ENCODE data around the gene MTOR.
A peak's percentile ranks its signal among the peaks of the same experiment; 100 is the strongest.
"Not testable (repeated sequence)": the region's sequence is repeated elsewhere in the genome, so short reads cannot be mapped to it uniquely, and the experiment has no call there.

The MTOR gene

DNA sequence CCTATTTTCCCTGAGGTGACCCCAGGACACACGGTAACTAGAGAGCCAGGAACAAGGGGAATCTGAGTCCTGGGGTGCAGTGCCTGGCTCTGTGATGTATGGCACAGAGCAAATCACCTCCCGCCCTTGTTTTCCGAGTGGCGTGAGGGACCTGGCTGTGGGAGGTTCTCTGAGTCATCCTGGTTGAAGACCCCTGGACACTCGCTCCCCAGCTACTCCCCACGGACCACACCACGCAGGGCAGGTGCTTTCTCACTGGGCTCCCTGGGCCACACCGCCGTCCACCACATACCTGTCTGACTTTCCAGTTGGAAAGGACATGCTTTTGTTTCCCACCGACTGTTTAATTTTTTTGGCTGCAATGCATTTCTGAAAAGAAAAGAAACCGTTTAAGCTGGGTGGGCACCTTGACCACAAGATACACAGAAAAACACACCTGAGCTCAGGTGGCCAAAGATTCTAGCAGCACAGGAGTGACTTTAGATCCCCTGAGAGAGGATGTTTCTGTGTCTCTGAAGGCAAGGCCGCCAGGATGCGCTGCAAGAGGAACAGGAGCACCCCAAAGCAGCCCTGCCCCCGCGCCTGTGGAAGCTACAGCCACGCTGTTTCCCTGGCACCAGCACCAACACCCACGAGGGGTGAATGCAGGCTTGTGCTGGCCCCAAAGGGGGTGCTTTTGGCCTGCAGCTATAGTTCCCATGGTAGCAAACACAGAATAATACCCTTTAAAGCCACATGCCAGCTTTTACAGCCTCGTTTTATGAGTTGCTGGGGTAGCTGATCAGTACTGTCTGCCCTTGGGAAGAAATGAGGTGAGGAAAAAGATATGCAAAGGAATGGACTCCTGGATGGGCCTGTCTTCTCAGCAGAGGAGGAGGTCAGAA is 194.4 kb downstream of the MTOR start:
- Histone ChIP-seq H2AFZ (ENCODE audit: low read depth) (no peak overlapping the region), H3K27me3 (ENCODE audit: insufficient read depth, low read depth) (no peaks in the 10 kb centered on the region), H3K4me2 (no peak overlapping the region), H4K20me1 (ENCODE audit: insufficient read depth) (no peaks in the 10 kb centered on the region), H3K4me3 (IDR thresholded peaks at IDR 0.05; ENCODE audit: insufficient read depth, low read depth, low read length) (no peak overlapping the region), H3K36me3 (ENCODE audit: insufficient read depth) (peaks cover 6% of the 10 kb centered on the region; the same call in 1 of the 2 replicates), H3K4me1 (ENCODE audit: low read depth, poor library complexity, severe bottlenecking) (peaks cover 13% of the 10 kb centered on the region), H3K9ac (no peak overlapping the region), H3K27ac (no peak overlapping the region), H3K79me2 (ENCODE audit: insufficient read depth, low read depth) (no peaks in the 10 kb centered on the region)
- TF ChIP-seq, protein P1, sequence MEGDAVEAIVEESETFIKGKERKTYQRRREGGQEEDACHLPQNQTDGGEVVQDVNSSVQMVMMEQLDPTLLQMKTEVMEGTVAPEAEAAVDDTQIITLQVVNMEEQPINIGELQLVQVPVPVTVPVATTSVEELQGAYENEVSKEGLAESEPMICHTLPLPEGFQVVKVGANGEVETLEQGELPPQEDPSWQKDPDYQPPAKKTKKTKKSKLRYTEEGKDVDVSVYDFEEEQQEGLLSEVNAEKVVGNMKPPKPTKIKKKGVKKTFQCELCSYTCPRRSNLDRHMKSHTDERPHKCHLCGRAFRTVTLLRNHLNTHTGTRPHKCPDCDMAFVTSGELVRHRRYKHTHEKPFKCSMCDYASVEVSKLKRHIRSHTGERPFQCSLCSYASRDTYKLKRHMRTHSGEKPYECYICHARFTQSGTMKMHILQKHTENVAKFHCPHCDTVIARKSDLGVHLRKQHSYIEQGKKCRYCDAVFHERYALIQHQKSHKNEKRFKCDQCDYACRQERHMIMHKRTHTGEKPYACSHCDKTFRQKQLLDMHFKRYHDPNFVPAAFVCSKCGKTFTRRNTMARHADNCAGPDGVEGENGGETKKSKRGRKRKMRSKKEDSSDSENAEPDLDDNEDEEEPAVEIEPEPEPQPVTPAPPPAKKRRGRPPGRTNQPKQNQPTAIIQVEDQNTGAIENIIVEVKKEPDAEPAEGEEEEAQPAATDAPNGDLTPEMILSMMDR (conservative IDR thresholded peaks at IDR 0.05; ENCODE audit: low read depth, low read length) = no peak

DNA sequence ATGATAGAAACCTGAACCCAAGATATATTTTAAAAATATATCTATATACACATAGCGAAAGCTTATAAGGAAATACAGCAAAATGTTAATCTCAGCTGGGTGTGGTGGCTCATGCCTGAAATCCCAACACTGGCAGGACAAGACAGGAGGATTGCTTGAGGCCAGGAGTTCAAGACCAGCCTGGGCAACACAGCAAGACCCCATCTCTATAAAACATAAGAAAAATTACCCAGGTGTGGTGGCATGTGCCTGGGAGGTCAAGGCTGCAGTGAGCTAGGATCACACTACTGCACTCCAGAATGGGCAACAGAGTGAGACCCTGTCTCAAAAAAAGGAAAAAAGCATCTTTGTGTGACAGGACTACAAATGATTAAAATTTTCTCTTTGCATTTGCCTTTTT is 196.6 kb downstream of the MTOR start:
- no peaks in the 10 kb centered on the region for H4K20me1 ChIP-seq (ENCODE audit: insufficient read depth)
- TF ChIP-seq, protein P1 (conservative IDR thresholded peaks at IDR 0.05; ENCODE audit: low read depth, low read length) = no peak
- peaks cover 2% of the 10 kb centered on the region; the same call in 1 of the 2 replicates for H3K36me3 ChIP-seq (ENCODE audit: insufficient read depth)
- H3K4me2 ChIP-seq = no peak overlapping the region
- H3K4me1 ChIP-seq (ENCODE audit: low read depth, poor library complexity, severe bottlenecking) = peaks cover 35% of the 10 kb centered on the region
- H3K4me3 ChIP-seq (IDR thresholded peaks at IDR 0.05; ENCODE audit: insufficient read depth, low read depth, low read length) = no peak overlapping the region
- H3K79me2 ChIP-seq (ENCODE audit: insufficient read depth, low read depth) = peaks cover 13% of the 10 kb centered on the region; the same call in 1 of the 2 replicates
- no peak overlapping the region for H3K9ac ChIP-seq
- H2AFZ ChIP-seq (ENCODE audit: low read depth) = no peak overlapping the region
- H3K27me3 ChIP-seq (ENCODE audit: insufficient read depth, low read depth) = no peaks in the 10 kb centered on the region
- no peak overlapping the region for H3K27ac ChIP-seq

- Histone ChIP-seq H2AFZ (ENCODE audit: low read depth) (no peak overlapping the region), H3K36me3 (ENCODE audit: insufficient read depth) (peaks cover 2% of the 10 kb centered on the region; the same call in 1 of the 2 replicates), H3K4me3 (IDR thresholded peaks at IDR 0.05; ENCODE audit: insufficient read depth, low read depth, low read length) (no peak overlapping the region), H3K79me2 (ENCODE audit: insufficient read depth, low read depth) (peaks cover 19% of the 10 kb centered on the region; the same call in 1 of the 2 replicates), H3K4me1 (ENCODE audit: low read depth, poor library complexity, severe bottlenecking) (peaks cover 35% of the 10 kb centered on the region), H4K20me1 (ENCODE audit: insufficient read depth) (no peaks in the 10 kb centered on the region), H3K27me3 (ENCODE audit: insufficient read depth, low read depth) (no peaks in the 10 kb centered on the region), H3K4me2 (no peak overlapping the region), H3K9ac (no peak overlapping the region), H3K27ac (no peak overlapping the region)
- TF ChIP-seq, protein P1 (conservative IDR thresholded peaks at IDR 0.05; ENCODE audit: low read depth, low read length) = no peak
Observed at GRCh38 chr1:11064942-11065341, 197.4 kb downstream of the MTOR start.

DNA sequence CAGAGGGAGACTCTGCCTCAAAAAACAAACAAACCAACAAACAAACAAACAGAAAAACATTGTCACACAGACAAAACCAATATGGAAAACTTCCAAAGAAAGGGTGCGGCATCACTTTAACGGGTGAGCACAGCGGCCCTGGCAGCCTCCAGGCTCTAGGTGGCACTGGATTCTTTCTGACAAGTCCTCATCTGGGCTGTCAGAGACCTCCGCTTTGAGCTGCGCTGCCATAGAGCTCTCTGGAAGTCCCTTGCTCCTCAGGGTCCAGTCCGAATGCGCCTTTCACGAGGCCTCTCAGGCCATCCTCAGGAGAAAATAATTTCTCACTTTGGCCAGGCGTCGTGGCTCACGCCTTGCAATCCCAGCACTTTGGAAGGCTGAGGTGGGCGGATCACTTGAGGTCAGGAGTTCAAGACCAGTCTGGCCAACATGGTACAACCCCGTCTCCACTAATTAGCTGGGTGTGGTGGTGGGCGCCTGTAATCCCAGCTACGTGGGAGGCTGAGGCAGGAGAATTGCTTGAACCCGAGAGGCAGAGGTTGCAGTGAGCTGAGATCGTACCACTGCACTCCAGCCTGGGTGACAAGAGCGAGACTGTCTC is 198.3 kb downstream of the MTOR start:
- H4K20me1 ChIP-seq (ENCODE audit: insufficient read depth); H3K36me3 ChIP-seq (ENCODE audit: insufficient read depth); H3K4me3 ChIP-seq (IDR thresholded peaks at IDR 0.05; ENCODE audit: insufficient read depth, low read depth, low read length); H2AFZ ChIP-seq (ENCODE audit: low read depth); H3K27me3 ChIP-seq (ENCODE audit: insufficient read depth, low read depth); H3K9ac ChIP-seq: not testable (repeated sequence)
- Histone ChIP-seq H3K4me2 (peak overlapping the region; percentile 25; the same call in 1 of the 2 replicates), H3K4me1 (ENCODE audit: low read depth, poor library complexity, severe bottlenecking) (peaks cover 35% of the 10 kb centered on the region), H3K27ac (peak overlapping the region; percentile 56; the same call in 1 of the 2 replicates), H3K79me2 (ENCODE audit: insufficient read depth, low read depth) (peaks cover 25% of the 10 kb centered on the region; the same call in 1 of the 2 replicates)

All from KMS-11 (cell line).